ENCODE data around the gene DNAJC13. TPM values are rescaled to one million over a fixed set of nuclear protein-coding genes. Genes with fewer than 3 reads are reported as not detected.

Gene DNAJC13
- total and polyA plus RNA-seq, 12 donors: 7.4 to 50.5 (median 38.4) TPM

DNA sequence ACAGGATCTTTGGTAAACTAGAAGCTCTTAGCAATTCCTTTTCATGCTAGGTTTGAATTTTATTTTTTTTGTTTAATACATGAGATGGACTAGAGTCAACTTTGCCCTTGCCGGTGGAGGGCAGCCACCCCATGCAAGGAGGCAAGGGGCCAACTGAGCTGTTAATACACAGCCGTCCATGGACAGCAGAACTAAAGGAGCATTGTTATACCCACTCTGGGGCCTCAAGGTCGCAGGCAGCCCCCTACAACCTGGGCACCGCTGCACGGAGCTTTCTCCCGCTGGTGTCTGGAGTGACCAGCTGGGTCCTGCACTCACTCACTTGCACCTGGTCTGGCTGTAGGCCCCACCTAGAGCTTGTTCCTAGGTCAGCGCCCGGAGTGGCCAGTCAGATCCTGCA is 131.9 kb downstream of the DNAJC13 start:
- Histone ChIP-seq H3K9me3 (replicated peaks in 1 of 3) (no peaks in the 10 kb centered on the region), H3K4me1 (replicated peaks in 1 of 2) (peaks cover 11 to 13% of the 10 kb centered on the region in 2 donors), H3K27me3 (no peaks in the 10 kb centered on the region), H3K4me3 (no peak overlapping the region), H3K27ac (peak overlapping the region in 1 of 5 donors; percentile 41), H3K36me3 (replicated peaks in 1 of 2) (no peaks in the 10 kb centered on the region)
- DNase-seq: no peak
- WGBS, 4 donors: 86 to 89% (median 88%) methylated on average over 2 to 8 of the region's 8 CpGs
- intact Hi-C loops (cut with DNase I): no loop called here
- TF ChIP-seq, protein P1, sequence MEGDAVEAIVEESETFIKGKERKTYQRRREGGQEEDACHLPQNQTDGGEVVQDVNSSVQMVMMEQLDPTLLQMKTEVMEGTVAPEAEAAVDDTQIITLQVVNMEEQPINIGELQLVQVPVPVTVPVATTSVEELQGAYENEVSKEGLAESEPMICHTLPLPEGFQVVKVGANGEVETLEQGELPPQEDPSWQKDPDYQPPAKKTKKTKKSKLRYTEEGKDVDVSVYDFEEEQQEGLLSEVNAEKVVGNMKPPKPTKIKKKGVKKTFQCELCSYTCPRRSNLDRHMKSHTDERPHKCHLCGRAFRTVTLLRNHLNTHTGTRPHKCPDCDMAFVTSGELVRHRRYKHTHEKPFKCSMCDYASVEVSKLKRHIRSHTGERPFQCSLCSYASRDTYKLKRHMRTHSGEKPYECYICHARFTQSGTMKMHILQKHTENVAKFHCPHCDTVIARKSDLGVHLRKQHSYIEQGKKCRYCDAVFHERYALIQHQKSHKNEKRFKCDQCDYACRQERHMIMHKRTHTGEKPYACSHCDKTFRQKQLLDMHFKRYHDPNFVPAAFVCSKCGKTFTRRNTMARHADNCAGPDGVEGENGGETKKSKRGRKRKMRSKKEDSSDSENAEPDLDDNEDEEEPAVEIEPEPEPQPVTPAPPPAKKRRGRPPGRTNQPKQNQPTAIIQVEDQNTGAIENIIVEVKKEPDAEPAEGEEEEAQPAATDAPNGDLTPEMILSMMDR (IDR thresholded peaks at IDR 0.05): no peak
- TF ChIP-seq POLR2A (IDR thresholded peaks at IDR 0.05): no peak

DNA sequence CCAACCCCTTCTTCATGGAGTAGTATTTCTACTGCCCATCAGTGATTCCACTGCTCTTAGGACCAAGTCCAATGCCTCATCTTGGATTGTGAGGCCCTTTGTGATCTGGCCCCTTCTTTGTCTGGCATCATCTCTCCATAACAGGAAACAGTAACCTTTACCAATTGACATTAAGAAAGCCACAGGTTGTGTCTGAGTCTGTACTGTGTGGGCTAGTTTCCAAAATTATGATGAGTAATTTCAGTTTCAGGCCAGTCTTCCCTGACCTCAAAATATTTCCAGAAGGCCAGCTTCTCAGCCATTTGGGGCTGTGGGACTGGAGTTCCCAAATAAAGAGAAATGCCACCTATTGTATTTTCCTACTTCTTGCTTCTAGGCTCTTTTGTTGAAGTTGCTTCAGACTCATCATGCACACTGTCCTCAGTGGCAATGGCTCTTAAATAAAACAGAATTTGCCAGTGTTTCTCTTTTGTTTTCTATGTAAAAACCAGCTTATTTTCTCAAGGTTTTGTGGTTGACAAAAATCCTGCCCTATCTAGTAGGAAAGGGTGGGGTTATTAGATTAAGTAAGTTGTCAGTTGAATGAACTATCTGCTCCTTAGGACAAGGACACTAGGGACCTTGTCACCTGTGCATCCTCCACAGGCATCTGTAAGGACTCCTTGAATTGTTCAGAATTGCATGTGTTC is 132.7 kb downstream of the DNAJC13 start:
- no peak overlapping the region for H3K4me3 ChIP-seq
- no peak for TF ChIP-seq POLR2A (IDR thresholded peaks at IDR 0.05)
- no peaks in the 10 kb centered on the region for H3K36me3 ChIP-seq (replicated peaks in 1 of 2)
- H3K9me3 ChIP-seq (replicated peaks in 1 of 3): no peaks in the 10 kb centered on the region
- H3K4me1 ChIP-seq (replicated peaks in 1 of 2): peaks cover 11 to 13% of the 10 kb centered on the region in 2 donors
- intact Hi-C loops (cut with DNase I): no loop called here
- no peaks in the 10 kb centered on the region for H3K27me3 ChIP-seq
- peak in 4 of 7 donors; percentile 28 to 48 (median 36) for DNase-seq
- H3K27ac ChIP-seq: peak overlapping the region in 2 of 5 donors; percentile 55 to 61

- intact Hi-C loops (cut with DNase I): no loop called here
- Histone ChIP-seq H3K4me1 (replicated peaks in 1 of 2) (peaks cover 11 to 13% of the 10 kb centered on the region in 2 donors), H3K27ac (peak overlapping the region in 2 of 5 donors; percentile 55 to 61), H3K4me3 (no peak overlapping the region), H3K27me3 (no peaks in the 10 kb centered on the region), H3K9me3 (replicated peaks in 1 of 3) (no peaks in the 10 kb centered on the region), H3K36me3 (replicated peaks in 1 of 2) (no peaks in the 10 kb centered on the region)
- TF ChIP-seq, protein P1 (IDR thresholded peaks at IDR 0.05): no peak
- no peak for TF ChIP-seq POLR2A (IDR thresholded peaks at IDR 0.05)
- DNase-seq: no peak
- 39 to 51% (median 45%) methylated on average over 3 of the region's 3 CpGs for WGBS, 4 donors
Observed at GRCh38 chr3:132550579-132551305, 133.4 kb downstream of the DNAJC13 start.

DNA sequence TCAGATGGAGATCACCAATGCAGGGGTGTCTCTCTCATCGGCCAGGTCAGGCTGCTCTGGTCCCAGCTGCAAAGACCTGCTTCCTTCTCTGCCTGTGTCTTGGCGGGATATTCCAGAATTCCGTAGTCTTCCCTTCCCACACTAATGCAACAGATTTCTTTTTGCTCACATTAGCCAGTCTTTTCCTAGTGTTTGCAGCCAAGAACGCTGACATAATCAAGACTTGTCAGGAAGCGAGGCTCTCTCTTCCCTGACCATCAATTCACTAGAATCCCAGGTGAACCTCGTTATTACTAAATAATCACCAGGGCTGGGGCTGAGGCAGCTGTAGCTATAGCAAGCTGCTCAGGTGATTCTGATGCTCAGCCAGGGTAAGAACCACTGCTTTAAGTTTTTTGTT is 136.5 kb downstream of the DNAJC13 start:
- TF ChIP-seq POLR2A (IDR thresholded peaks at IDR 0.05): no peak
- TF ChIP-seq, protein P1 (IDR thresholded peaks at IDR 0.05): no peak
- no peak for DNase-seq
- Histone ChIP-seq H3K27me3 (no peaks in the 10 kb centered on the region), H3K9me3 (replicated peaks in 1 of 3) (no peaks in the 10 kb centered on the region), H3K27ac (no peak overlapping the region), H3K4me3 (no peak overlapping the region), H3K4me1 (replicated peaks in 1 of 2) (peaks cover 11 to 13% of the 10 kb centered on the region in 2 donors), H3K36me3 (replicated peaks in 1 of 2) (no peaks in the 10 kb centered on the region)
- intact Hi-C loops (cut with DNase I): no loop called here
- 72 to 76% (median 74%) methylated on average over 6 of the region's 6 CpGs for WGBS, 4 donors
